ENCODE measurements around the gene HOXB9. TPM values are rescaled to one million over a fixed set of nuclear protein-coding genes. Genes with fewer than 3 reads are reported as not detected.
A peak's percentile ranks its signal among the peaks of the same experiment; 100 is the strongest.

Gene HOXB9
- total and polyA plus RNA-seq, 4 donors = 0.33 to 0.75 (median 0.39) TPM; not detected in 1

DNA sequence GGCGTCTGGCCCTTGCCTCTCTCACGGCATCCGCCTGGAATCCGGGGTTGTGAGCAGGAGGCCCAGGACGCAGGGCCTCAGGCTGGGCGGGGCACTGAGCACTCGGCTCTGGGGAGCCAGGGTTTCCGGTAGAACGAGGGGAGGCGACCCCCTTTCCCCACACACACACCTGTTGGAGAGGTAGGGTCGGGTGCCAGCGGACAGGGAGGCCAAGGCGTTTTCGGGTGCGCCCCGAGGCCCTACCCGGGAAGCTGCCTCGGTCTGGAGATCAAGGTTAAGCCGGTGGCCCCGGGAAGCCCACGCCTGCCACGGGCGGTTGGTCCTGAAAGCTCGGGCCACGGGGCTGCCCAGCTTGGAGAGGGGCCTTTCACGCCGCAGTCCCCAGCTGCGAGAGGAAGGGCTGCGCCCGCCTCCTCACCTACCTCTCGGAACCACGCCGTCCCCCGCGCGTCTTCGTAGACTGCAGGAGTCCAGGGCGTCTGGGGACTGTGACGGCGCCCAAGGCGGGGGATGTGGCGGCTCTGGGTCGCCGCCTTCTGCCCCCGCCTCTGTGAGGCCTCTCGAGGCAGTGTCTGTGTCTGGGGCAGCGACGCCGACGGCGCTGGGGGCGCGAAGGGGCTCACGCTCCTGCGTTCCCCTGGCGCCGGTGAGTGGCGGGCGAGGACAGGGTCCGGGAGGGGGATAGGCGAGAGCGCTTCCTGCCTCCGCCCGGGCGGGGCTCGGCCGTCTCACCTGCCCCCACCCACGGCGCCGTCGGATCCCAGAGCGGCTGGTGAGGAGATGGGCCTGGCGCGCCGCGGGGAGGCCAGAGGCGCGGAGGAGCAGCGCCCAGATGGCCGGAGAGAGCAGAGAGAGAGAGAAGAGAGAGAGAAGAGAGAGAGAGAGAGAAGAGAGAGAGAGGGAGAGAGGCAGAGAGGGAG, 20.3 kb upstream of the HOXB9 start:
- Histone ChIP-seq H3K9me3 (ENCODE audit: control insufficient read depth, low read length) (no peaks in the 10 kb centered on the region), H3K27me3 (ENCODE audit: control insufficient read depth in 1 of 2, insufficient read depth in 2 of 2, low read length in 1 of 2) (no peaks in the 10 kb centered on the region), H3K36me3 (ENCODE audit: control insufficient read depth in 1 of 2, insufficient read depth in 2 of 2, low read length in 1 of 2) (no peaks in the 10 kb centered on the region), H3K4me3 (ENCODE audit: low read length in 2 of 2) (no peak overlapping the region), H3K27ac (ENCODE audit: low read depth in 1 of 2, low read length in 2 of 2) (no peak overlapping the region), H3K4me1 (ENCODE audit: control insufficient read depth in 1 of 2, insufficient read depth in 2 of 2, low read length in 2 of 2) (no peaks in the 10 kb centered on the region)
- intact Hi-C loops (cut with DNase I) = no loop called here
- DNase-seq (no peak), ATAC-seq (ENCODE audit: low FRiP score) (no peak)
- 4 to 6% methylated on average over 64 to 80 of the region's 80 CpGs for WGBS, 2 donors

GRCh38 chr17:48645639-48646182, 19.6 kb upstream of the HOXB9 start:
- Histone ChIP-seq H3K4me3 (ENCODE audit: low read length in 2 of 2) (no peak overlapping the region), H3K27me3 (ENCODE audit: control insufficient read depth in 1 of 2, insufficient read depth in 2 of 2, low read length in 1 of 2) (no peaks in the 10 kb centered on the region), H3K4me1 (ENCODE audit: control insufficient read depth in 1 of 2, insufficient read depth in 2 of 2, low read length in 2 of 2) (no peaks in the 10 kb centered on the region), H3K9me3 (ENCODE audit: control insufficient read depth, low read length) (no peaks in the 10 kb centered on the region), H3K36me3 (ENCODE audit: control insufficient read depth in 1 of 2, insufficient read depth in 2 of 2, low read length in 1 of 2) (no peaks in the 10 kb centered on the region), H3K27ac (ENCODE audit: low read depth in 1 of 2, low read length in 2 of 2) (no peak overlapping the region)
- intact Hi-C loops (cut with DNase I) = no loop called here
- 48 to 62% methylated on average over 14 of the region's 14 CpGs for WGBS, 2 donors
- ATAC-seq (ENCODE audit: low FRiP score) (no peak), DNase-seq (no peak)

DNA sequence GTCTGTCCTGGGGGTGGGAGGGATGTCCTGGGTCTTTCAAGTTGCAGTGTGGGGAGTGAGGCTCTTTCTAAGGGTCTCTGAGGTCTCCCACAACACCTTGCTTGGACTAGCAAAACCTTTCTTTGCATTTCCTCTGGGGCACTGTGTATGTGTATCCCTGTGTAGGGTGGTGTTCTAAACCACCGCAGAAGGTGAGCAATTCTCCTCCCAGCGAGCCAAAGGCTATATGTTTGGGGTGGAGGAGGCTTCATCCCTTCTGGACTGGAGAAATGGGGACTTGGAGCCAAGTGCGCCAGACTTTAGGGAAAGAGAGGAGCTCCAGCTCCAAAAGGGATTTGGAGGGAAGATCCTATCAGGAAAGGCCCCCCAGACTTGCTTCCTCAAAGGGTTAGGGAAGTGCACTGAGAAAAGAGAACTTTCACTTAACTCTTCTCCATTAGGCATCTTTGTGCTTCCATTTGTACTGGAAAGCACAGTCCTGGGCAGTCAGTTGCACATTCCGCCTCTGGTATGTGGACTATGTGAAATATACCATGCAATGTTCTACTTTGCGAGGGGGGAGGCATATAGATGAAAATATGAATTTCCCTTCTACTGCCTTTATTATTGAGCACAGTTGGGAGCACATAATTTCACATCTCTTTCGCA, 18.9 kb upstream of the HOXB9 start:
- DNase-seq (no peak), ATAC-seq (ENCODE audit: low FRiP score) (no peak)
- 55 to 60% methylated on average over 6 of the region's 6 CpGs for WGBS, 2 donors
- Histone ChIP-seq H3K4me3 (ENCODE audit: low read length in 2 of 2) (no peak overlapping the region), H3K9me3 (ENCODE audit: control insufficient read depth, low read length) (no peaks in the 10 kb centered on the region), H3K27me3 (ENCODE audit: control insufficient read depth in 1 of 2, insufficient read depth in 2 of 2, low read length in 1 of 2) (no peaks in the 10 kb centered on the region), H3K36me3 (ENCODE audit: control insufficient read depth in 1 of 2, insufficient read depth in 2 of 2, low read length in 1 of 2) (no peaks in the 10 kb centered on the region), H3K4me1 (ENCODE audit: control insufficient read depth in 1 of 2, insufficient read depth in 2 of 2, low read length in 2 of 2) (no peaks in the 10 kb centered on the region), H3K27ac (ENCODE audit: low read depth in 1 of 2, low read length in 2 of 2) (no peak overlapping the region)
- intact Hi-C loops (cut with DNase I) = no loop called here

GRCh38 chr17:48644159-48644558, 18.0 kb upstream of the HOXB9 start:
- no peaks in the 10 kb centered on the region for H3K27me3 ChIP-seq (ENCODE audit: control insufficient read depth in 1 of 2, insufficient read depth in 2 of 2, low read length in 1 of 2)
- no peak overlapping the region for H3K27ac ChIP-seq (ENCODE audit: low read depth in 1 of 2, low read length in 2 of 2)
- intact Hi-C loops (cut with DNase I) = no loop called here
- 88 to 96% methylated on average over 1 of the region's 1 CpG for WGBS, 2 donors
- no peaks in the 10 kb centered on the region for H3K4me1 ChIP-seq (ENCODE audit: control insufficient read depth in 1 of 2, insufficient read depth in 2 of 2, low read length in 2 of 2)
- H3K9me3 ChIP-seq (ENCODE audit: control insufficient read depth, low read length) = no peaks in the 10 kb centered on the region
- ATAC-seq (ENCODE audit: low FRiP score) (no peak), DNase-seq (no peak)
- H3K4me3 ChIP-seq (ENCODE audit: low read length in 2 of 2) = no peak overlapping the region
- no peaks in the 10 kb centered on the region for H3K36me3 ChIP-seq (ENCODE audit: control insufficient read depth in 1 of 2, insufficient read depth in 2 of 2, low read length in 1 of 2)

GRCh38 chr17:48643697-48644012, 17.5 kb upstream of the HOXB9 start:
- no peak for ATAC-seq (ENCODE audit: low FRiP score)
- Histone ChIP-seq H3K27ac (ENCODE audit: low read depth in 1 of 2, low read length in 2 of 2) (no peak overlapping the region), H3K4me1 (ENCODE audit: control insufficient read depth in 1 of 2, insufficient read depth in 2 of 2, low read length in 2 of 2) (no peaks in the 10 kb centered on the region), H3K27me3 (ENCODE audit: control insufficient read depth in 1 of 2, insufficient read depth in 2 of 2, low read length in 1 of 2) (no peaks in the 10 kb centered on the region), H3K9me3 (ENCODE audit: control insufficient read depth, low read length) (no peaks in the 10 kb centered on the region), H3K4me3 (ENCODE audit: low read length in 2 of 2) (no peak overlapping the region), H3K36me3 (ENCODE audit: control insufficient read depth in 1 of 2, insufficient read depth in 2 of 2, low read length in 1 of 2) (no peaks in the 10 kb centered on the region)
- DNase-seq = no peak
- intact Hi-C loops (cut with DNase I) = no loop called here

GRCh38 chr17:48642843-48643696, 16.9 kb upstream of the HOXB9 start:
- Histone ChIP-seq H3K4me3 (ENCODE audit: low read length in 2 of 2) (no peak overlapping the region), H3K9me3 (ENCODE audit: control insufficient read depth, low read length) (no peaks in the 10 kb centered on the region), H3K4me1 (ENCODE audit: control insufficient read depth in 1 of 2, insufficient read depth in 2 of 2, low read length in 2 of 2) (no peaks in the 10 kb centered on the region), H3K27ac (ENCODE audit: low read depth in 1 of 2, low read length in 2 of 2) (no peak overlapping the region), H3K27me3 (ENCODE audit: control insufficient read depth in 1 of 2, insufficient read depth in 2 of 2, low read length in 1 of 2) (no peaks in the 10 kb centered on the region), H3K36me3 (ENCODE audit: control insufficient read depth in 1 of 2, insufficient read depth in 2 of 2, low read length in 1 of 2) (no peaks in the 10 kb centered on the region)
- WGBS, 2 donors = 55 to 60% methylated on average over 23 of the region's 23 CpGs
- intact Hi-C loops (cut with DNase I) = no loop called here
- DNase-seq = no peak
- ATAC-seq (ENCODE audit: low FRiP score) = no peak

GRCh38 chr17:48642059-48642842, 16.1 kb upstream of the HOXB9 start:
- no peak for ATAC-seq (ENCODE audit: low FRiP score)
- intact Hi-C loops (cut with DNase I) = no loop called here
- Histone ChIP-seq H3K4me3 (ENCODE audit: low read length in 2 of 2) (no peak overlapping the region), H3K4me1 (ENCODE audit: control insufficient read depth in 1 of 2, insufficient read depth in 2 of 2, low read length in 2 of 2) (no peaks in the 10 kb centered on the region), H3K36me3 (ENCODE audit: control insufficient read depth in 1 of 2, insufficient read depth in 2 of 2, low read length in 1 of 2) (no peaks in the 10 kb centered on the region), H3K27ac (ENCODE audit: low read depth in 1 of 2, low read length in 2 of 2) (no peak overlapping the region), H3K9me3 (ENCODE audit: control insufficient read depth, low read length) (no peaks in the 10 kb centered on the region), H3K27me3 (ENCODE audit: control insufficient read depth in 1 of 2, insufficient read depth in 2 of 2, low read length in 1 of 2) (no peaks in the 10 kb centered on the region)
- peak in 1 of 2 donors; percentile 79 for DNase-seq
- WGBS, 2 donors = 22 to 26% methylated on average over 58 of the region's 58 CpGs

DNA sequence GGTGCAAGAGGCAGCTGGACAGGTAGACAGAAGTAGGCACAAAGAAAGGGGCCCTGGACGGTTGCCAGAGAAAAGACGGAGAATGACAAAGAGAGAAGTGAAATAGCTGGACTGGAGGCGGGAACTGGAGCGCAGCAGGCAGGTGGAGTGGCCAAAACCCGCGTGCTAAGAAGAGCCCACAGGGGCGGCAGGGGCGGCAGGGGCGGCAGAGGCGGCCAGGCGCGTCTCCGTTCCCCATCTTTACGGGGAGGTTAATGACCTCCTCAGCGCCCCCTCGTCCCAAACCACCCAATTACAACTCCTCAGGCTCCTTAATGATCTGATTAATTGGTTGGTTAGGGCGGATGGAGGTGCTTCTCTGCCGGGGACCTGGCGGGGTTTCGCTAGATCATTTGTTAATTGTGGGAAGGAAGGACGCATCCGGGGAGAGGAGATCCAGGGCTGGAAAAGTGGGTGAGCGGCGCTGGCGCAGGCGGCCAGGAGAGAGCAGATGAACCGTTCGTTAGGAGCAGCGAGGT, 15.4 kb upstream of the HOXB9 start:
- Histone ChIP-seq H3K4me3 (ENCODE audit: low read length in 2 of 2) (no peak overlapping the region), H3K36me3 (ENCODE audit: control insufficient read depth in 1 of 2, insufficient read depth in 2 of 2, low read length in 1 of 2) (no peaks in the 10 kb centered on the region), H3K27ac (ENCODE audit: low read depth in 1 of 2, low read length in 2 of 2) (no peak overlapping the region), H3K9me3 (ENCODE audit: control insufficient read depth, low read length) (no peaks in the 10 kb centered on the region), H3K4me1 (ENCODE audit: control insufficient read depth in 1 of 2, insufficient read depth in 2 of 2, low read length in 2 of 2) (no peaks in the 10 kb centered on the region), H3K27me3 (ENCODE audit: control insufficient read depth in 1 of 2, insufficient read depth in 2 of 2, low read length in 1 of 2) (no peaks in the 10 kb centered on the region)
- intact Hi-C loops (cut with DNase I) = no loop called here
- ATAC-seq (ENCODE audit: low FRiP score) (no peak), DNase-seq (no peak)
- 27 to 37% methylated on average over 29 of the region's 29 CpGs for WGBS, 2 donors
